Activated B cell treated with CpG ODN at 0.5 μM for 24 hours (primary cell): Measurements from ENCODE around the gene KRT7. TPM values are rescaled to one million over a fixed set of nuclear protein-coding genes. Genes with fewer than 3 reads are reported as not detected.

ENCODE experiments used
- ATAC-seq: fragments of 200-7000 bp; cut with Tn5 transposase; one replicate; pipeline ENCODE4 v1.10.0; 2021; ENCODE audit warnings: low read depth, mild to moderate bottlenecking, moderate library complexity
- CTCF ChIA-PET: fragments of 350-600 bp; sonication (Branson Sonifier 250); formaldehyde crosslinking; loops from one replicate; lab custom pipeline; 2021; ENCODE audit warnings: antibody characterized with exemption; lab: Charles Lee
- POLR2A ChIA-PET: fragments of 350-600 bp; sonication (Branson Sonifier 250); formaldehyde crosslinking; loops from one replicate; lab custom pipeline; 2021; ENCODE audit warnings: antibody characterized with exemption; lab: Charles Lee
- DNase-seq: peaks from one replicate; pipeline ENCODE4 v3.0.0; 2022
- H3K27ac Mint-ChIP-seq: one replicate; pipeline ENCODE4 v1.8.0; 2020; ENCODE audit warnings: mixed read lengths
- H3K27me3 Mint-ChIP-seq: one replicate; pipeline ENCODE4 v1.8.0; 2021; ENCODE audit warnings: mixed read lengths
- H3K36me3 Mint-ChIP-seq: one replicate; pipeline ENCODE4 v1.8.0; 2021; ENCODE audit warnings: low read depth, mixed read lengths
- H3K4me1 Mint-ChIP-seq: one replicate; pipeline ENCODE4 v1.8.0; 2021; ENCODE audit warnings: mixed read lengths
- H3K4me3 Mint-ChIP-seq: one replicate; pipeline ENCODE4 v1.8.0; 2020; ENCODE audit warnings: mild to moderate bottlenecking, mixed read lengths
- H3K9me3 Mint-ChIP-seq: one replicate; pipeline ENCODE4 v1.8.0; 2020; ENCODE audit warnings: mixed read lengths
- intact Hi-C: fragments of 100-400 bp; cut with micrococcal nuclease; formaldehyde crosslinking; loops from one replicate; pipeline ENCODE4 v1.15.1; 2024
- total RNA-seq: library from RNA; stranded (reverse); gene quantifications from 2 replicates; pipeline ENCODE4 v1.2.3, GENCODE V29; 2022
- TF ChIP-seq, protein P1 (sequence below): fragments of 200-600 bp; IDR thresholded peaks from one replicate; pipeline ENCODE4 v1.8.0; 2022; ENCODE audit warnings: antibody characterized with exemption, mild to moderate bottlenecking

Gene KRT7
- total RNA-seq, 1 donor from 2014 or later = 1.1 TPM

DNA sequence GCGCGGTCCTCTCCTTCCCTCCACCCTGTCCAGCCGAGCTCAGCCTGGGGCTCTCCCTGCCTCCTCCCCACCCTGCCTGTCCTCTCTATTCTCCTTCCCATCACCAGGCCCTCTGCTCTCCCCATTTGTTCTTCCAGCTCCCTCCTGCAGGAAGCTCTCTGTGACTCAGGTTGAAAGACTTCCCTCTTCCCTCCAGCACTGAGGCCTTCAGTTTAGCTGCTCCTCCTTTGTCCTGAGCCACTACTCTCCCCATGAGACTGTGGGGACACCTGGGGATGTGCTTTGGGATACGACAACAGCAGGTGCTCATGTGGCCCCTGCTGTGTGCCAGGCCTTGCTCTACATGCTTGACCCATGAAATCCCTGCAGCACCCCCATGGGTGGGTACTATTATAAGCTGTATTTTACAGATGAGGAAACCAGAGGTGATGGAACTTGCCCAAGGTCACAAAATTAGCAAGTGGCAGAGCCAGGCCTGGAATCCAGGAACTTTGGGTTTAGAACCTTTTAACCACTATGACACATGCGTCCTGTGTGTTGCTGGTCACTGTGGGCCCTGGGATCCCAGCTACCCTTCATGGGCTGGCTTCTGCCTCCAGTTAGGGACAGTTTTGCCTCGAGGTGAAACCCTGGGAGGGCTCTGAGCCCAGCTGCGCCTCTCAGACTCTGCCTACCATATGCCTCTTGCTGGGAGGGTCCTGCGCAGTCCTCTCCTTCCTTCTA, 46.8 kb upstream of the KRT7 start:
- no peak overlapping the region for H3K27ac Mint-ChIP-seq
- peaks cover 4% of the 10 kb centered on the region for H3K27me3 Mint-ChIP-seq
- no peak overlapping the region for H3K4me3 Mint-ChIP-seq
- ChIA-PET POLR2A (no interaction called here), CTCF (no interaction called here)
- H3K4me1 Mint-ChIP-seq = no peaks in the 10 kb centered on the region
- DNase-seq = no peak
- TF ChIP-seq, protein P1, sequence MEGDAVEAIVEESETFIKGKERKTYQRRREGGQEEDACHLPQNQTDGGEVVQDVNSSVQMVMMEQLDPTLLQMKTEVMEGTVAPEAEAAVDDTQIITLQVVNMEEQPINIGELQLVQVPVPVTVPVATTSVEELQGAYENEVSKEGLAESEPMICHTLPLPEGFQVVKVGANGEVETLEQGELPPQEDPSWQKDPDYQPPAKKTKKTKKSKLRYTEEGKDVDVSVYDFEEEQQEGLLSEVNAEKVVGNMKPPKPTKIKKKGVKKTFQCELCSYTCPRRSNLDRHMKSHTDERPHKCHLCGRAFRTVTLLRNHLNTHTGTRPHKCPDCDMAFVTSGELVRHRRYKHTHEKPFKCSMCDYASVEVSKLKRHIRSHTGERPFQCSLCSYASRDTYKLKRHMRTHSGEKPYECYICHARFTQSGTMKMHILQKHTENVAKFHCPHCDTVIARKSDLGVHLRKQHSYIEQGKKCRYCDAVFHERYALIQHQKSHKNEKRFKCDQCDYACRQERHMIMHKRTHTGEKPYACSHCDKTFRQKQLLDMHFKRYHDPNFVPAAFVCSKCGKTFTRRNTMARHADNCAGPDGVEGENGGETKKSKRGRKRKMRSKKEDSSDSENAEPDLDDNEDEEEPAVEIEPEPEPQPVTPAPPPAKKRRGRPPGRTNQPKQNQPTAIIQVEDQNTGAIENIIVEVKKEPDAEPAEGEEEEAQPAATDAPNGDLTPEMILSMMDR = no peak
- no peak for ATAC-seq
- H3K36me3 Mint-ChIP-seq = no peaks in the 10 kb centered on the region
- H3K9me3 Mint-ChIP-seq = no peaks in the 10 kb centered on the region
- intact Hi-C loops = no loop called here

DNA sequence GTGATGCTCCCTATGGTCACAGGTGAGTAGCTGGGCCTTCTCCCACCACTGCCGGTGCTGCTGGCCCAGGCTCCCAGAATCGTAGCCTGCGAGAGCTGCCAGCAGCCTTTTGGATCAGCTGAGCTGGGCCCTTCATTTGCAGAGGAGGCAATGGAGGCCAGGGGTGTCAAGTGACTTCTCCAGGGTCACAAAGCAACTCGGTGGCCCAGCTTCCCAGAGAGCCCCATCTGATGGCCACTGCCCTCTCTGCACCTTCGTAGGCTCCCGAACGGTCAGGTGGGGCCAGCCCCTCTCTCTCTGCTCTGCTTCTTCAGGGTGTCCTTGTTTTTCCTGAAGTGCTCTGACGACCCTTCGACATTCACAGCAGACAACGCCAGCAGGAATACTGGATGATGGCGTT, 45.8 kb upstream of the KRT7 start:
- ChIA-PET POLR2A (no interaction called here), CTCF (no interaction called here)
- Mint-ChIP-seq H3K9me3 (no peaks in the 10 kb centered on the region), H3K4me3 (no peak overlapping the region), H3K27ac (no peak overlapping the region), H3K4me1 (no peaks in the 10 kb centered on the region), H3K27me3 (peaks cover 7% of the 10 kb centered on the region), H3K36me3 (no peaks in the 10 kb centered on the region)
- TF ChIP-seq, protein P1 = no peak
- ATAC-seq (no peak), DNase-seq (no peak)
- intact Hi-C loops = no loop called here

GRCh38 chr12:52187640-52188039, 45.4 kb upstream of the KRT7 start:
- intact Hi-C loops = no loop called here
- H3K9me3 Mint-ChIP-seq = no peaks in the 10 kb centered on the region
- TF ChIP-seq, protein P1 = no peak
- no peak overlapping the region for H3K27ac Mint-ChIP-seq
- H3K36me3 Mint-ChIP-seq = no peaks in the 10 kb centered on the region
- no peaks in the 10 kb centered on the region for H3K4me1 Mint-ChIP-seq
- ATAC-seq = no peak
- H3K27me3 Mint-ChIP-seq = peaks cover 11% of the 10 kb centered on the region
- CTCF ChIA-PET = no interaction called here
- POLR2A ChIA-PET = no interaction called here
- no peak for DNase-seq
- no peak overlapping the region for H3K4me3 Mint-ChIP-seq

DNA sequence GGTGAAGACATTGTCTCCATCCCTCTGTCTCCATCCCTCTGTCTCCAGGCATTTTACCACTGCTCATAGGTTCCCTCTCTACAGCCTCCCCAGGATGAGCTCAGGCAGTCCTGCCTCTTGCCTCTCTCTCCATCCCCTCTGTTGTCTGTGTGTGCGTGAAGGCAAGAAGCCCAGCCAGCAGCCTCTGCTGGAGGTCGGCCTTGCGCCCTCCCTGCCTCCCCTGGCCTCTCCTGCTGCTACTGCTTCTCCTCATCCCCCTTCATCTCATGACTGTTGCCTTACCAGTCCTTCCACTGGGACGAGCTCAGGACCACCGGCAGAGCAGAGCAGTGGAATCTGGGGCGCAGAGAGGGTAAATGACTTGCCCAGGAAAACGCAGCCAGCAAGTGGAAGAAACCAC, 44.4 kb upstream of the KRT7 start:
- H3K4me3 Mint-ChIP-seq = no peak overlapping the region
- H3K4me1 Mint-ChIP-seq = no peaks in the 10 kb centered on the region
- TF ChIP-seq, protein P1 = no peak
- CTCF ChIA-PET = no interaction called here
- no peaks in the 10 kb centered on the region for H3K36me3 Mint-ChIP-seq
- peaks cover 16% of the 10 kb centered on the region for H3K27me3 Mint-ChIP-seq
- H3K27ac Mint-ChIP-seq = no peak overlapping the region
- DNase-seq = no peak
- intact Hi-C loops = no loop called here
- no peaks in the 10 kb centered on the region for H3K9me3 Mint-ChIP-seq
- POLR2A ChIA-PET = no interaction called here
- no peak for ATAC-seq

DNA sequence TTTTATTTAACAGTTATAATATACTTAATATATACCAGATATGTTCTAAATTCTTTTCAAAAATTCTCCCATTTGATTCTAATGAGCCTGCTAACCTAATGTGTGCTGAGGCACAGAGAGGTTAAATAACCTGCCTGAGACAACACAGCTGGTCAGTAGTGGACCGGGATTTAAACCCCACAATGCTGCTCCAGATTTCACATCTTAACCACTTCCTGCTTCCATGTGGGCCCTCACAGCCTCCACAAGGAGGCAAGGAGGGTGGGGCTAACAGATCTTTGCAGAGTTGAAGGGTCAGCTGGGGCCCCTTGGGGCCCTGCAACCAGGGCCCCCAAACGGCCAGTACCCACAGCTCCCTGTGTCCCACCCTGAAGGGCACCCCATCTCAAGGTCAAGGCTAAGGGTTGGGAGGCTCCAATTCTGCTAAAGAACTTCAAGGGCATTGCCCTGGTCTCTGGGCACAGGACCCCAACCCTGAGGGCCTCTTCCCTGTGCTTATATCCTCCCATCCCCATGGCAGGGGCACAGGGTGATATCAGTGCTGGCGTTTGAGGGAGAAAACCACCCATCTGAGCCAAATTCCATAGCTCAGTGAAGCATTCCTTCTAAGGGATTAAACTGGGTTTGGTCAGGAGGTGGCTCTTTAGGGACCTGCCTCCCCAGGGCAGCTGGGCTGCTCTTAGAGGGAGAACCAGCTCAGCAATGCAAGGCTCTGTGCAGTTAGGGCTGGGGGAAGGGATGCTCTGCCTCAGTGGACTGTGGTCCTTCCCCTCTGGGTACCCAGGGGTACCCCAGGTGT, 43.5 kb upstream of the KRT7 start:
- Mint-ChIP-seq H3K4me1 (no peaks in the 10 kb centered on the region), H3K27me3 (peaks cover 16% of the 10 kb centered on the region), H3K4me3 (no peak overlapping the region), H3K27ac (no peak overlapping the region), H3K36me3 (no peaks in the 10 kb centered on the region), H3K9me3 (no peaks in the 10 kb centered on the region)
- TF ChIP-seq, protein P1 = no peak
- CTCF ChIA-PET = interaction anchor here (0.7 kb wide), 1 partner anchor 92 kb away, joined by 3 read pairs; no protein-coding TSS in a partner anchor
- POLR2A ChIA-PET = no interaction called here
- ATAC-seq = no peak
- intact Hi-C loops = no loop called here
- no peak for DNase-seq
